ENCODE data around the gene KDM2B. TPM values are rescaled to one million over a fixed set of nuclear protein-coding genes. Genes with fewer than 3 reads are reported as not detected.

KDM2B gene
- total RNA-seq, 1 experiment from 2014 or later = 15.5 TPM

DNA sequence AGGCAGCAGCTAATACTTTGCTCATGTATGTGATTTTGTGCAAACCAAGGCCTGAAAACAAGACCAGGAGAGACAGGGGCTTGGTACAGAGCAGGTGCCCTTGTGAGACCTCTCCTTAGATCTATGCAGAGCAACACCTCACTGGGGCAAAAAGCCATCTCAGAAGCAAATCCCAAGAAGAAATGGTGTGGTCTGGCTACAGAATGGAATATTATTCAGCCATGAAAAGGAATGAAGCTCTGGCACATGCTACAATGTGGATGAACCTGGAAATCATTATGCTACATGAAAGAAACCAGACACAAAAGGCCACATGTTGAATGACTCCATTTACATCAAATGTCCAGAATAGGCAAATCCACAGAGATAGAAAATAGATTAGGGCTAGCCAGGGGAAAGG is 61.6 kb downstream of the KDM2B start:
- no TSS peak for BruUV-seq (replicated peaks)
- ChIA-PET POLR2A (no interaction called here), CTCF (interaction anchor here (0.6 kb wide), 1 partner anchor 43 kb away, joined by 3 read pairs; no protein-coding TSS in a partner anchor)
- DNase-seq (ENCODE audit: unreplicated experiment) = no peak
- no peak overlapping the region for H3K4me3 Mint-ChIP-seq (ENCODE audit: unreplicated experiment)
- no peaks in the 10 kb centered on the region for H3K27me3 Mint-ChIP-seq (ENCODE audit: insufficient read depth, unreplicated experiment)
- H3K4me1 Mint-ChIP-seq (ENCODE audit: insufficient read depth, unreplicated experiment) = no peaks in the 10 kb centered on the region
- H3K9me3 Mint-ChIP-seq (ENCODE audit: unreplicated experiment) = no peaks in the 10 kb centered on the region
- TF ChIP-seq, protein P1, sequence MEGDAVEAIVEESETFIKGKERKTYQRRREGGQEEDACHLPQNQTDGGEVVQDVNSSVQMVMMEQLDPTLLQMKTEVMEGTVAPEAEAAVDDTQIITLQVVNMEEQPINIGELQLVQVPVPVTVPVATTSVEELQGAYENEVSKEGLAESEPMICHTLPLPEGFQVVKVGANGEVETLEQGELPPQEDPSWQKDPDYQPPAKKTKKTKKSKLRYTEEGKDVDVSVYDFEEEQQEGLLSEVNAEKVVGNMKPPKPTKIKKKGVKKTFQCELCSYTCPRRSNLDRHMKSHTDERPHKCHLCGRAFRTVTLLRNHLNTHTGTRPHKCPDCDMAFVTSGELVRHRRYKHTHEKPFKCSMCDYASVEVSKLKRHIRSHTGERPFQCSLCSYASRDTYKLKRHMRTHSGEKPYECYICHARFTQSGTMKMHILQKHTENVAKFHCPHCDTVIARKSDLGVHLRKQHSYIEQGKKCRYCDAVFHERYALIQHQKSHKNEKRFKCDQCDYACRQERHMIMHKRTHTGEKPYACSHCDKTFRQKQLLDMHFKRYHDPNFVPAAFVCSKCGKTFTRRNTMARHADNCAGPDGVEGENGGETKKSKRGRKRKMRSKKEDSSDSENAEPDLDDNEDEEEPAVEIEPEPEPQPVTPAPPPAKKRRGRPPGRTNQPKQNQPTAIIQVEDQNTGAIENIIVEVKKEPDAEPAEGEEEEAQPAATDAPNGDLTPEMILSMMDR (IDR thresholded peaks at IDR 0.05; ENCODE audit: unreplicated experiment) = no peak
- intact Hi-C loops (cut with micrococcal nuclease) = no loop called here
- H3K36me3 Mint-ChIP-seq (ENCODE audit: insufficient read depth, unreplicated experiment) = no peaks in the 10 kb centered on the region
- no peak overlapping the region for H3K27ac Mint-ChIP-seq (ENCODE audit: low read depth, unreplicated experiment)

GRCh38 chr12:121518656-121519055 is 62.2 kb downstream of the KDM2B start:
- Mint-ChIP-seq H3K4me1 (ENCODE audit: insufficient read depth, unreplicated experiment) (no peaks in the 10 kb centered on the region), H3K4me3 (ENCODE audit: unreplicated experiment) (no peak overlapping the region), H3K9me3 (ENCODE audit: unreplicated experiment) (no peaks in the 10 kb centered on the region), H3K36me3 (ENCODE audit: insufficient read depth, unreplicated experiment) (no peaks in the 10 kb centered on the region), H3K27me3 (ENCODE audit: insufficient read depth, unreplicated experiment) (no peaks in the 10 kb centered on the region), H3K27ac (ENCODE audit: low read depth, unreplicated experiment) (no peak overlapping the region)
- intact Hi-C loops (cut with micrococcal nuclease) = no loop called here
- DNase-seq (ENCODE audit: unreplicated experiment) = no peak
- TF ChIP-seq, protein P1 (IDR thresholded peaks at IDR 0.05; ENCODE audit: unreplicated experiment) = no peak
- POLR2A ChIA-PET = no interaction called here
- no TSS peak for BruUV-seq (replicated peaks)
- CTCF ChIA-PET = interaction anchor here (0.6 to 1.4 kb wide), 3 partner anchors 20 to 163 kb away, joined by 3 to 5 read pairs (median 4); no protein-coding TSS in a partner anchor

- Mint-ChIP-seq H3K4me3 (ENCODE audit: unreplicated experiment) (no peak overlapping the region), H3K27ac (ENCODE audit: low read depth, unreplicated experiment) (no peak overlapping the region)
- CTCF ChIA-PET = no interaction called here
Observed at GRCh38 chr12:121516437-121517011, 64.3 kb downstream of the KDM2B start.

DNA sequence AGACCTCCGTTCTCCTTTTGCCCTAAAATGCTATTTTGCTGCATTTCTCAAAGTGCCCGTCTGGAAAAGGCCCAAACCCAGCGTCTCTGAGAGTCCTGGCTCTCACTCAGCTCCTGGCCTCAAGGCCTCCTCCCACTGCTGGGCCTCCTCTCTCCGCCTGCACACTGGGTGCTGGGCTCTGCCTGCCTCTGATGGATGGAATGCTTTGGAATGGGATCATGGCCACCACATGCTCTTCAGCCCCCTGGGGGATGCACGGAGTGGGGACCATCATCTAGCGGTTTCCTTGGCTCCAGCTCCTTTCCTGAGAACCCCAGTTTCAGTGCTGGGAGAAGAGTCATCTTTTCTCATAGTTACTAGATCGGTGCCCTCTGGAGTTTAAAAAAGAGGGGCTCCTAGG is 65.2 kb downstream of the KDM2B start:
- TF ChIP-seq, protein P1 (IDR thresholded peaks at IDR 0.05; ENCODE audit: unreplicated experiment) = no peak
- Mint-ChIP-seq H3K4me1 (ENCODE audit: insufficient read depth, unreplicated experiment) (no peaks in the 10 kb centered on the region), H3K27ac (ENCODE audit: low read depth, unreplicated experiment) (no peak overlapping the region), H3K4me3 (ENCODE audit: unreplicated experiment) (no peak overlapping the region), H3K36me3 (ENCODE audit: insufficient read depth, unreplicated experiment) (no peaks in the 10 kb centered on the region), H3K27me3 (ENCODE audit: insufficient read depth, unreplicated experiment) (no peaks in the 10 kb centered on the region), H3K9me3 (ENCODE audit: unreplicated experiment) (no peaks in the 10 kb centered on the region)
- intact Hi-C loops (cut with micrococcal nuclease) = no loop called here
- CTCF ChIA-PET = interaction anchor here (0.6 kb wide), 1 partner anchor 72 kb away, joined by 3 read pairs; no protein-coding TSS in a partner anchor
- no TSS peak for BruUV-seq (replicated peaks)
- POLR2A ChIA-PET = interaction anchor here (0.6 kb wide), 1 partner anchor 164 kb away, joined by 3 read pairs; no protein-coding TSS in a partner anchor
- no peak for DNase-seq (ENCODE audit: unreplicated experiment)

More at GRCh38 chr12:121516437-121517011, 64.3 kb downstream of the KDM2B start:
- intact Hi-C loops (cut with micrococcal nuclease) = no loop called here
- DNase-seq (ENCODE audit: unreplicated experiment) = no peak
- Mint-ChIP-seq H3K36me3 (ENCODE audit: insufficient read depth, unreplicated experiment) (no peaks in the 10 kb centered on the region), H3K4me1 (ENCODE audit: insufficient read depth, unreplicated experiment) (no peaks in the 10 kb centered on the region), H3K27me3 (ENCODE audit: insufficient read depth, unreplicated experiment) (no peaks in the 10 kb centered on the region), H3K9me3 (ENCODE audit: unreplicated experiment) (no peaks in the 10 kb centered on the region)
- POLR2A ChIA-PET = no interaction called here
- BruUV-seq (replicated peaks) = no TSS peak
- TF ChIP-seq, protein P1 (IDR thresholded peaks at IDR 0.05; ENCODE audit: unreplicated experiment) = no peak
